Transverse colon (tissue), 4 donors: Measurements from ENCODE around the gene FARSB. TPM values are rescaled to one million over a fixed set of nuclear protein-coding genes. Genes with fewer than 3 reads are reported as not detected.

ENCODE experiments used
- DNase-seq: peaks from one replicate; pipeline ENCODE4 v3.0.0-alpha.2; 2019
- H3K27ac ChIP-seq, 4 donors: fragments of 200-600 bp; sonication (generic); 2 replicates each; pipeline ENCODE4 v1.5.1; 2016 to 2018; ENCODE audit warnings: inconsistent platforms in 4 of 4
- H3K27me3 ChIP-seq: fragments of 200-600 bp; sonication (generic); 2 replicates; pipeline ENCODE4 v1.5.1; 2017; ENCODE audit warnings: inconsistent platforms
- H3K36me3 ChIP-seq, 4 donors: fragments of 200-600 bp; sonication (generic); 2 replicates each; pipeline ENCODE4 v1.5.1; 2017 to 2019; ENCODE audit warnings: inconsistent platforms in 4 of 4
- H3K4me1 ChIP-seq, 4 donors: fragments of 200-600 bp; sonication (generic); 2 replicates each; pipeline ENCODE4 v1.5.1; 2017 to 2020; ENCODE audit warnings: inconsistent platforms in 4 of 4
- H3K4me3 ChIP-seq, 4 donors: fragments of 200-600 bp; sonication (generic); 1 replicate in 1 of 4; 2 replicates in 3 of 4; pipeline versions ENCODE4 v1.5.1 to v1.6.1; 2017 to 2019; ENCODE audit warnings: inconsistent platforms in 4 of 4
- H3K9me3 ChIP-seq, 2 donors: fragments of 200-600 bp; sonication (generic); 2 replicates each; pipeline ENCODE4 v1.5.1; 2017 to 2019; ENCODE audit warnings: inconsistent platforms in 2 of 2
- EP300 ChIP-seq: sonication (generic); formaldehyde crosslinking; IDR thresholded peaks from one replicate; pipeline ENCODE4 v1.6.1; 2017; ENCODE audit warnings: antibody characterized with exemption, low read depth
- POLR2A ChIP-seq: fragments of 450-650 bp; IDR thresholded peaks from one replicate; pipeline ENCODE4 v1.6.1; 2016; ENCODE audit warnings: antibody characterized with exemption, mild to moderate bottlenecking, moderate library complexity
- POLR2AphosphoS5 ChIP-seq, 3 donors: sonication (generic); formaldehyde crosslinking; IDR thresholded peaks; one replicate each; pipeline ENCODE4 v1.6.1; 2016; ENCODE audit warnings: antibody characterized with exemption in 3 of 3
- WGBS, 2 donors: methylation state at CpG; one replicate each; pipeline ENCODE4 v1.1.5; 2018; ENCODE audit warnings: low coverage in 1 of 2; 5-methylcytosine and 5-hydroxymethylcytosine counted together
- in situ Hi-C, 4 donors: fragments of 200-750 bp; cut with MboI; loops; one replicate each; pipeline versions ENCODE4 v1.15.0 to v1.15.1; 2017; ENCODE audit warnings: low sequenced_read_pairs in 3 of 4, low pct_ligation_motif_present in 1 of 4, low pct_unique_long_range_greater_than_20kb in 1 of 4
- intact Hi-C: fragments of 100-400 bp; cut with DNase I; formaldehyde crosslinking; loops from one replicate; pipeline ENCODE4 v1.15.1; 2023; ENCODE audit warnings: low total_unique reads
- total RNA-seq, 4 donors: library from RNA; depleted of rRNA; stranded (reverse); fragments of >200 nt; gene quantifications; one replicate each; pipeline ENCODE4 v1.1.0, GENCODE V29; 2016
- TF ChIP-seq, protein P1 (sequence below), 5 experiments: fragments of 200-600 bp in 3 of 5; fragments of 450-650 bp in 2 of 5; sonication (generic) in 3 of 5; IDR thresholded peaks; 1 replicate in 2 of 5; 2 replicates in 3 of 5; pipeline ENCODE4 v1.5.1; 2016 to 2017; ENCODE audit warnings: antibody characterized with exemption in 5 of 5, inconsistent platforms in 3 of 5, mild to moderate bottlenecking in 2 of 5, moderate library complexity in 1 of 5

Gene FARSB
- total RNA-seq, 4 donors from 2014 or later, result 7.2 to 18.6 (median 9.5) TPM

DNA sequence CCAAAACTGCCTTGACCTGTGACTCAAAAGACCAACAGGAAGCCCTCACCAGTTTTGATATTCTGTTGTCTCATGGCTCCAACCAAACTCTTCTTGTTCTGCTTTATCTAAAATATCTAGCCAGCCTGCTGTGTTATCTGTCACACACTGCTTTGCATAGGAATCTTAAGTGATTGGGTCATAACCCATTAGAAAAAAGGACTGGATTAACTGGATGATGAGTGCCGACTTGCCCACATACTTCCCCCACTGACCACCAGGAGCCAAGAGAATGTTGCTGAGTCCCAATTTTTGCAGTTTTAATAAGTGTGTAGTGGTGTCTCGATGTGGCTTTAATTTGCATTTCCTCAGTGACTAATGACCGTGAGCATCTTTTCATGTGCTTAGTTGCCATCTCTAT is 22.1 kb upstream of the FARSB start:
- no peak for DNase-seq
- 67 to 74% methylated on average over 1 to 3 of the region's 3 CpGs for WGBS, 2 donors
- Histone ChIP-seq H3K9me3 (no peaks in the 10 kb centered on the region), H3K36me3 (no peaks in the 10 kb centered on the region), H3K4me3 (no peak overlapping the region), H3K27me3 (peaks cover 3% of the 10 kb centered on the region), H3K4me1 (no peaks in the 10 kb centered on the region), H3K27ac (no peak overlapping the region)
- intact Hi-C loops, result no loop called here
- in situ Hi-C loops, result no loop called here
- TF ChIP-seq, protein P1, sequence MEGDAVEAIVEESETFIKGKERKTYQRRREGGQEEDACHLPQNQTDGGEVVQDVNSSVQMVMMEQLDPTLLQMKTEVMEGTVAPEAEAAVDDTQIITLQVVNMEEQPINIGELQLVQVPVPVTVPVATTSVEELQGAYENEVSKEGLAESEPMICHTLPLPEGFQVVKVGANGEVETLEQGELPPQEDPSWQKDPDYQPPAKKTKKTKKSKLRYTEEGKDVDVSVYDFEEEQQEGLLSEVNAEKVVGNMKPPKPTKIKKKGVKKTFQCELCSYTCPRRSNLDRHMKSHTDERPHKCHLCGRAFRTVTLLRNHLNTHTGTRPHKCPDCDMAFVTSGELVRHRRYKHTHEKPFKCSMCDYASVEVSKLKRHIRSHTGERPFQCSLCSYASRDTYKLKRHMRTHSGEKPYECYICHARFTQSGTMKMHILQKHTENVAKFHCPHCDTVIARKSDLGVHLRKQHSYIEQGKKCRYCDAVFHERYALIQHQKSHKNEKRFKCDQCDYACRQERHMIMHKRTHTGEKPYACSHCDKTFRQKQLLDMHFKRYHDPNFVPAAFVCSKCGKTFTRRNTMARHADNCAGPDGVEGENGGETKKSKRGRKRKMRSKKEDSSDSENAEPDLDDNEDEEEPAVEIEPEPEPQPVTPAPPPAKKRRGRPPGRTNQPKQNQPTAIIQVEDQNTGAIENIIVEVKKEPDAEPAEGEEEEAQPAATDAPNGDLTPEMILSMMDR (IDR thresholded peaks at IDR 0.05), result no peak
- no peak for TF ChIP-seq EP300
- TF ChIP-seq POLR2A, result no peak
- TF ChIP-seq POLR2AphosphoS5 (IDR thresholded peaks at IDR 0.05), result no peak

DNA sequence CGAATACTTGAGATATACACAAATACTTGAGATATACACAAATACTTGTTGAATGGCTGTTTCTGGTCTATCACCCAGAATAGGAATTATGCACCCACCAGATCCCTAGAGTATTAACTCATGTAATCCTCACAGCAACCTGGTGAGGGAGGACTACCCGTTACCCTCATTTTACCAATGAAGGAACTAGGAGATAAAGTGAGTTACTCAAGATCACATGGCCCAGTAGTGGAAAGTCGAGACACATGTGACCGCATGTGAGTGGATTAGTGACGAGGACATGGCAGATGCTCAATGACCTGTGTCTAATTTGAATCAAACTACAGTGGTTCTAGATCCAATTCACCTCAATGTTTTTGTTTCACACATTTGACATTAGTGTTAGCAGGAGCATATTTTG is 18.0 kb upstream of the FARSB start:
- WGBS, 2 donors, result 80% methylated on average over 5 of the region's 5 CpGs; no CpG with 5 or more reads in 1 of the 2 donors

DNA sequence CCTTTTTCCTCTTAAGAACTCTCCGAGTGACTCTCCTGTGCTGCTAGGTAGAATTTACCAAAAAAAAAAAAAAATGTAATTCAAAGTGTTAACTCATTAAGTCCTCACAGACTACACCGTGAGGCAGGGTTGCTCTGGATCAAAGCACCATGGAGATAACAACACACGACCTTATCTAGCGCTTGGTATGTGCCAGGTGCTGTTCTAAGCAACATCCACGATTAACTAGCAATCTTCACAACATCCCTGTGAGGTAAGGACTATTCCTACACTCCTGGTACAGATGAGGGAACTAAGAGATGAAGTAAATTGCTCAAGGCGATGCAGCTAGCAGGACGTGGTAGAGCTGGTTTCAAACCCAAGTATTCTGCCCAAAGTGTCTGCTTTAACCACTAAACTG is 17.4 kb upstream of the FARSB start:
- no peak for TF ChIP-seq POLR2A
- no peak for TF ChIP-seq EP300
- TF ChIP-seq POLR2AphosphoS5 (IDR thresholded peaks at IDR 0.05), result no peak
- TF ChIP-seq, protein P1 (IDR thresholded peaks at IDR 0.05), result no peak
- in situ Hi-C loops, result no loop called here
- no peak for DNase-seq
- Histone ChIP-seq H3K27me3 (peaks cover 15% of the 10 kb centered on the region), H3K4me3 (no peak overlapping the region), H3K36me3 (no peaks in the 10 kb centered on the region), H3K27ac (no peak overlapping the region), H3K4me1 (peaks cover 0 to 14% (median 12%) of the 10 kb centered on the region in 4 donors), H3K9me3 (no peaks in the 10 kb centered on the region)
- 61 to 73% methylated on average over 2 to 7 of the region's 7 CpGs for WGBS, 2 donors
- intact Hi-C loops, result no loop called here

More for the DNA sequence above, 18.0 kb upstream of the FARSB start:
- in situ Hi-C loops, result no loop called here
- no peaks in the 10 kb centered on the region for H3K36me3 ChIP-seq
- no peak overlapping the region for H3K4me3 ChIP-seq
- H3K27me3 ChIP-seq, result peaks cover 15% of the 10 kb centered on the region
- H3K27ac ChIP-seq, result no peak overlapping the region
- no peak for DNase-seq
- no peak for TF ChIP-seq POLR2A
- no peak for TF ChIP-seq EP300
- TF ChIP-seq, protein P1 (IDR thresholded peaks at IDR 0.05), result no peak
- TF ChIP-seq POLR2AphosphoS5 (IDR thresholded peaks at IDR 0.05), result no peak
- intact Hi-C loops, result no loop called here
- peaks cover 0 to 14% (median 12%) of the 10 kb centered on the region in 4 donors for H3K4me1 ChIP-seq
- H3K9me3 ChIP-seq, result no peaks in the 10 kb centered on the region

DNA sequence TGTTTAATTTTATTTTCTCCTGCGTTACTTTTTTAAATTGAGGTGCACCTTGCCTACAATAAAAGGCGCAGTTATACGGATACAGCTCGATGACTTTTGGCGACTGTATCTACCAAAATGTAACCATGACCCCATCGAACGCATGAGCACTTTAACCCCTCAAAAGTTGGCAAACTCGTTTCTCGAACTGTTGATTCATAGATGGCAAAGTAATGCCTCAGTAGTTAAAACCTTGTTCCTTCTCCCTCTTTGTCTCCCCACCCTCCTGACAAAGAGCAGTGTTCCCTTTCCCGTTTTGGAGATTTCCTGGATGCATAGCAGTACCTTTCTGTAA is 16.1 kb upstream of the FARSB start:
- H3K9me3 ChIP-seq, result no peaks in the 10 kb centered on the region
- H3K36me3 ChIP-seq, result no peaks in the 10 kb centered on the region
- H3K27me3 ChIP-seq, result peaks cover 15% of the 10 kb centered on the region
- peak overlapping the region in 3 of 4 donors; percentile 29 to 50 (median 45) for H3K4me3 ChIP-seq
- TF ChIP-seq, protein P1 (IDR thresholded peaks at IDR 0.05), result no peak
- TF ChIP-seq POLR2AphosphoS5 (IDR thresholded peaks at IDR 0.05) (no peak), POLR2A (no peak), EP300 (no peak)
- in situ Hi-C loops, result no loop called here
- intact Hi-C loops, result no loop called here
- 17 to 21% methylated on average over 10 of the region's 10 CpGs for WGBS, 2 donors
- H3K4me1 ChIP-seq, result peaks cover 0 to 14% (median 12%) of the 10 kb centered on the region in 4 donors
- no peak for DNase-seq
- H3K27ac ChIP-seq, result no peak overlapping the region
